Breast epithelium (tissue), 4 donors: ENCODE measurements around the gene ATP23. TPM values are rescaled to one million over a fixed set of nuclear protein-coding genes. Genes with fewer than 3 reads are reported as not detected.

ENCODE experiments used
- DNase-seq, 2 donors: peaks; one replicate each; pipeline ENCODE4 v3.0.0-alpha.2; 2019; ENCODE audit warnings: low spot score in 2 of 2
- H3K27ac ChIP-seq, 2 donors: fragments of 200-600 bp; sonication (generic) in 1 of 2; one replicate each; pipeline ENCODE4 v1.5.1; 2016 to 2019; ENCODE audit warnings: mild to moderate bottlenecking in 1 of 2
- H3K27me3 ChIP-seq, 2 donors: fragments of 200-600 bp; sonication (generic) in 1 of 2; one replicate each; pipeline versions ENCODE4 v1.5.1 to v1.6.0; 2017 to 2019; ENCODE audit warnings: control low read depth in 1 of 2, mild to moderate bottlenecking in 1 of 2
- H3K36me3 ChIP-seq: fragments of 200-600 bp; one replicate; pipeline ENCODE4 v1.5.1; 2019
- H3K4me1 ChIP-seq, 2 donors: fragments of 200-600 bp; sonication (generic); one replicate each; pipeline ENCODE4 v1.5.1; 2016 to 2019; ENCODE audit warnings: control low read depth in 1 of 2
- H3K4me3 ChIP-seq, 3 donors: fragments of 200-600 bp; sonication (generic); 1 replicate in 2 of 3; 2 replicates in 1 of 3; pipeline ENCODE4 v1.5.1; 2016 to 2019; ENCODE audit warnings: mild to moderate bottlenecking in 3 of 3, moderate library complexity in 2 of 3
- H3K9me3 ChIP-seq, 2 donors: fragments of 200-600 bp; sonication (generic) in 1 of 2; one replicate each; pipeline ENCODE4 v1.5.1; 2016 to 2019; ENCODE audit warnings: control low read depth in 1 of 2
- CTCF ChIP-seq, 3 donors: fragments of 450-650 bp; IDR thresholded peaks; one replicate each; pipeline ENCODE4 v1.5.1; 2016 to 2017; ENCODE audit warnings: antibody characterized with exemption in 3 of 3, mild to moderate bottlenecking in 3 of 3, moderate library complexity in 3 of 3
- POLR2A ChIP-seq: fragments of 450-650 bp; IDR thresholded peaks from one replicate; pipeline ENCODE4 v1.6.1; 2016; ENCODE audit warnings: antibody characterized with exemption, mild to moderate bottlenecking, moderate library complexity
- POLR2AphosphoS5 ChIP-seq, 3 donors: sonication (generic); formaldehyde crosslinking; IDR thresholded peaks; one replicate each; pipeline ENCODE4 v1.6.1; 2017; ENCODE audit warnings: antibody characterized with exemption in 3 of 3
- intact Hi-C: fragments of 100-400 bp; cut with DNase I; formaldehyde crosslinking; loops from one replicate; pipeline ENCODE4 v1.15.1; 2023; ENCODE audit warnings: low total_unique reads
- total RNA-seq, 3 donors: library from RNA; depleted of rRNA; stranded (reverse); fragments of >200 nt; gene quantifications; one replicate each; pipeline ENCODE4 v1.1.0, GENCODE V29; 2016

The ATP23 gene
- total RNA-seq, 3 donors from 2014 or later: 6.4 to 33.1 (median 13.4) TPM

GRCh38 chr12:57998251-57998650 lies 56.9 kb downstream of the ATP23 start:
- TF ChIP-seq POLR2A (no peak), POLR2AphosphoS5 (IDR thresholded peaks at IDR 0.05) (no peak), CTCF (IDR thresholded peaks at IDR 0.05) (no peak)
- no peak overlapping the region for H3K27ac ChIP-seq
- H3K9me3 ChIP-seq: peaks cover 40 to 63% of the 10 kb centered on the region in 2 donors
- intact Hi-C loops: no loop called here
- H3K36me3 ChIP-seq: no peaks in the 10 kb centered on the region
- no peak for DNase-seq
- no peaks in the 10 kb centered on the region for H3K4me1 ChIP-seq
- no peaks in the 10 kb centered on the region for H3K27me3 ChIP-seq
- H3K4me3 ChIP-seq: no peak overlapping the region

- Histone ChIP-seq H3K27me3 (no peaks in the 10 kb centered on the region), H3K9me3 (peaks cover 36 to 61% of the 10 kb centered on the region in 2 donors), H3K4me1 (no peaks in the 10 kb centered on the region), H3K27ac (no peak overlapping the region), H3K36me3 (no peaks in the 10 kb centered on the region), H3K4me3 (no peak overlapping the region)
- no peak for DNase-seq
- intact Hi-C loops: no loop called here
- TF ChIP-seq CTCF (IDR thresholded peaks at IDR 0.05) (no peak), POLR2A (no peak), POLR2AphosphoS5 (IDR thresholded peaks at IDR 0.05) (no peak)
These were observed 59.1 kb downstream of the ATP23 start for GRCh38 chr12:58000499-58000898.

DNA sequence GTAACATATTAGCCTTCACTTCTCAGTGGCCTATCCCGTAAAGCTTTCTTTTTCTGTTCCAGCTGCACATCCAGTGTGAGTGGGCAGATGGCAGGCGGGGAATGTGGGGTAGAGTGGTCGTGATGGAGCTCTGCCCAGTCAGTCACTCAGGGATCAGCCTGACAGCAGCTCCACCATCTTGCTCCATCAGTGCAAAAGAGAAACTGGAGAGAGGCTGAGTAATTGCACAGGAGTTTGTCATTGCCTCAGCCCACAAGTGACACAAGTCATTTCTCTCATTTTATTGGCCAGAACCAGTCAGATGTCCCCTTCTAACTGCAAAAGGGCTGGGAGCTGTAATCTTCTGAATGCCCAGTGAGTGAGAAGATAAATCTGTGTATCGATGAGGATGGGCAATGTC lies 66.5 kb downstream of the ATP23 start:
- no peak for DNase-seq
- no peaks in the 10 kb centered on the region for H3K4me1 ChIP-seq
- no peaks in the 10 kb centered on the region for H3K27me3 ChIP-seq
- no peaks in the 10 kb centered on the region for H3K36me3 ChIP-seq
- H3K9me3 ChIP-seq: no peaks in the 10 kb centered on the region
- no peak for TF ChIP-seq POLR2AphosphoS5 (IDR thresholded peaks at IDR 0.05)
- no peak for TF ChIP-seq CTCF (IDR thresholded peaks at IDR 0.05)
- TF ChIP-seq POLR2A: no peak
- no peak overlapping the region for H3K4me3 ChIP-seq
- no peak overlapping the region for H3K27ac ChIP-seq
- intact Hi-C loops: no loop called here

- H3K4me3 ChIP-seq: no peak overlapping the region
- H3K36me3 ChIP-seq: no peaks in the 10 kb centered on the region
- intact Hi-C loops: no loop called here
- no peaks in the 10 kb centered on the region for H3K9me3 ChIP-seq
- no peaks in the 10 kb centered on the region for H3K4me1 ChIP-seq
- H3K27ac ChIP-seq: no peak overlapping the region
- DNase-seq: no peak
- H3K27me3 ChIP-seq: no peaks in the 10 kb centered on the region
- TF ChIP-seq POLR2A (no peak), POLR2AphosphoS5 (IDR thresholded peaks at IDR 0.05) (no peak), CTCF (IDR thresholded peaks at IDR 0.05) (no peak)
These were observed 67.3 kb downstream of the ATP23 start for GRCh38 chr12:58008634-58009033.

Other genes with a start within 250 kb of the ATP23 start
- gene OS9, start 247.4 kb upstream of the ATP23 start, total RNA-seq: 100 to 1,000 TPM; 184 to 431 (median 213) TPM
- gene AGAP2, start 202.8 kb upstream of the ATP23 start, total RNA-seq: 1 to 10 TPM; 1.2 to 1.8 (median 1.6) TPM
- gene TSPAN31, start 196.5 kb upstream of the ATP23 start, total RNA-seq: 100 to 1,000 TPM in 1 of 3 donors, 10 to 100 TPM in 2; 55.5 to 107 (median 73.1) TPM
- gene CDK4, start 189.3 kb upstream of the ATP23 start, total RNA-seq: 100 to 1,000 TPM; 105 to 136 (median 109) TPM
- 1 to 10 TPM; 6.9 to 9.8 (median 7.5) TPM for gene MARCHF9, start 186.5 kb upstream of the ATP23 start, total RNA-seq
- 1 to 10 TPM in 1 of 3 donors, under 1 TPM in 2; 0.33 to 2.2 (median 0.48) TPM for gene CYP27B1, start 174.5 kb upstream of the ATP23 start, total RNA-seq
- gene METTL1, start 169.5 kb upstream of the ATP23 start, total RNA-seq: 10 to 100 TPM in 1 of 3 donors, 1 to 10 TPM in 2; 4.8 to 12.6 (median 8.2) TPM
- gene EEF1AKMT3, start 169.0 kb upstream of the ATP23 start, total RNA-seq: 10 to 100 TPM; 15.7 to 18.1 (median 16.5) TPM
- gene TSFM, start 158.8 kb upstream of the ATP23 start, total RNA-seq: 10 to 100 TPM; 17.9 to 30.8 (median 27.2) TPM
- gene AVIL, start 122.8 kb upstream of the ATP23 start, total RNA-seq: 10 to 100 TPM in 1 of 3 donors, 1 to 10 TPM in 2; 3.8 to 17.7 (median 8.8) TPM
- 100 to 1,000 TPM; 144 to 175 (median 167) TPM for gene CTDSP2, start 94.8 kb upstream of the ATP23 start, total RNA-seq